HFFc6 (cell line): Measurements from ENCODE around the gene PDE4C. TPM values are rescaled to one million over a fixed set of nuclear protein-coding genes. Genes with fewer than 3 reads are reported as not detected.

Source experiments
- DNase-seq: peaks from one replicate; pipeline ENCODE4 v3.0.0-alpha.2; 2018
- H3K27ac Mint-ChIP-seq: 2 replicates; pipeline ENCODE4 v1.8.0; 2020; ENCODE audit warnings: mild to moderate bottlenecking, mixed read lengths
- H3K27me3 Mint-ChIP-seq: 2 replicates; pipeline ENCODE4 v1.8.0; 2021; ENCODE audit warnings: mild to moderate bottlenecking, moderate library complexity, mixed read lengths; ENCODE audit not compliant: insufficient read depth
- H3K36me3 Mint-ChIP-seq: 2 replicates; pipeline ENCODE4 v1.8.0; 2021; ENCODE audit warnings: low read depth, mixed read lengths
- H3K4me1 Mint-ChIP-seq: 2 replicates; pipeline ENCODE4 v1.8.0; 2020; ENCODE audit warnings: low read depth, mixed read lengths
- H3K4me3 Mint-ChIP-seq: 2 replicates; pipeline ENCODE4 v1.8.0; 2020; ENCODE audit warnings: mild to moderate bottlenecking, moderate library complexity, mixed read lengths
- H3K9me3 Mint-ChIP-seq: 2 replicates; pipeline ENCODE4 v1.8.0; 2020; ENCODE audit warnings: mild to moderate bottlenecking, mixed read lengths
- total RNA-seq, 6 experiments: library from RNA; stranded (reverse); fragmentation: NEBNext Ultra II Directional; extraction: Animal tissue kit (Norgen Biotek cat#: 25700); gene quantifications; 2 replicates in 1 of 6; 3 replicates in 5 of 6; pipeline ENCODE4 v1.2.3, GENCODE V29; 2021
- TF ChIP-seq, protein P1 (sequence below): fragments of 200-600 bp; sonication (generic); IDR thresholded peaks from 2 replicates; pipeline ENCODE4 v1.5.0; 2021; ENCODE audit warnings: antibody characterized with exemption, mild to moderate bottlenecking

PDE4C gene
- total RNA-seq, 6 experiments from 2014 or later: 0.14 TPM; not detected in 5

DNA sequence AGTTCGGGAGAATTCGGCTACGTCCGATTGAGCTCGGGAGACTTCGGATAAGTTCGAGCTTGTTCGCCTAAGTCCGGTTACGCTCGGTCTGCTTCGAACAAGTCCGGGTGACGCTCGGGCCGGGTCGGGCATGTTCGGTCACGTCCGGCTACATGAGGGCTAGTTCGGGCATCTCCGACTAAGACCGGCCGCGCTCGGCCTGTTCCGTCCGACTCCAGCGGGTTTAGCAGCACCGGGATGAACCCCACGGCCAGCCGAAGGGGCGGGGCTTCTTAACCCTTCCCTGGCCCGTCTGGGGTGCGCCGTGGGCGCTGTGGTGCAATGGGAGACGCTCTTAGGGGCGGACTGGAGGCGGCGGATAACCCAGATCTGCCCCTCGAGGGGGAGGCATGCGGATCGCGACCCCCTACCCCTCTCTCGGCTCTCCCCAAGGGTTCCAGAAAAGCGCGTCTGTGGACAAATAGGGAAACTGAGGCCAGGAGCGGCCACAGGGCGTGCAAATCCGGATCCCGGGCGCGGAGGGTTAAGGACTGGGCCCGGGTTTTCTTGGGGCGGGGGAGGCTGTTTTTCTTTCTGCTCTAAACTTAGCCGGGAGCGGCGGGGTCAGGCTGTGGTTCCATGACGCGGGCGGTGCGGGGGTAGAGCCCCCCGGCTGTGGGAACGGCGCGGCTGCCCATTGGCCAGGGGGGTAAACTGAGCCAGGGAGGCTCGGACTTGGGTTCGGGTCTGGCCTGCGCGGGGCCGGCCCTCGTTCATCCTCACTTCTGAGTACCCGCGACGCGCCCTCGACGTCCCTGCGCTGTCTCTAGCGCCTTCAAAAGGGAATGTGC lies 1.5 kb downstream of the PDE4C start:
- Mint-ChIP-seq H3K27me3 (peaks cover 3% of the 10 kb centered on the region), H3K9me3 (no peaks in the 10 kb centered on the region), H3K4me3 (peak overlapping the region; percentile 84), H3K36me3 (no peaks in the 10 kb centered on the region), H3K4me1 (peaks cover 14% of the 10 kb centered on the region), H3K27ac (peak overlapping the region; percentile 75)
- peak; percentile 98 for DNase-seq
- TF ChIP-seq, protein P1, sequence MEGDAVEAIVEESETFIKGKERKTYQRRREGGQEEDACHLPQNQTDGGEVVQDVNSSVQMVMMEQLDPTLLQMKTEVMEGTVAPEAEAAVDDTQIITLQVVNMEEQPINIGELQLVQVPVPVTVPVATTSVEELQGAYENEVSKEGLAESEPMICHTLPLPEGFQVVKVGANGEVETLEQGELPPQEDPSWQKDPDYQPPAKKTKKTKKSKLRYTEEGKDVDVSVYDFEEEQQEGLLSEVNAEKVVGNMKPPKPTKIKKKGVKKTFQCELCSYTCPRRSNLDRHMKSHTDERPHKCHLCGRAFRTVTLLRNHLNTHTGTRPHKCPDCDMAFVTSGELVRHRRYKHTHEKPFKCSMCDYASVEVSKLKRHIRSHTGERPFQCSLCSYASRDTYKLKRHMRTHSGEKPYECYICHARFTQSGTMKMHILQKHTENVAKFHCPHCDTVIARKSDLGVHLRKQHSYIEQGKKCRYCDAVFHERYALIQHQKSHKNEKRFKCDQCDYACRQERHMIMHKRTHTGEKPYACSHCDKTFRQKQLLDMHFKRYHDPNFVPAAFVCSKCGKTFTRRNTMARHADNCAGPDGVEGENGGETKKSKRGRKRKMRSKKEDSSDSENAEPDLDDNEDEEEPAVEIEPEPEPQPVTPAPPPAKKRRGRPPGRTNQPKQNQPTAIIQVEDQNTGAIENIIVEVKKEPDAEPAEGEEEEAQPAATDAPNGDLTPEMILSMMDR: no peak

- TF ChIP-seq, protein P1: no peak
- peaks cover 4% of the 10 kb centered on the region for H3K27me3 Mint-ChIP-seq
- H3K4me1 Mint-ChIP-seq: peaks cover 14% of the 10 kb centered on the region
- peak overlapping the region; percentile 84 for H3K4me3 Mint-ChIP-seq
- H3K9me3 Mint-ChIP-seq: no peaks in the 10 kb centered on the region
- no peaks in the 10 kb centered on the region for H3K36me3 Mint-ChIP-seq
- DNase-seq: no peak
- H3K27ac Mint-ChIP-seq: no peak overlapping the region
These were observed 2.2 kb downstream of the PDE4C start for GRCh38 chr19:18223860-18224524.

- no peak for DNase-seq
- TF ChIP-seq, protein P1: no peak
- no peak overlapping the region for H3K4me3 Mint-ChIP-seq
- no peaks in the 10 kb centered on the region for H3K9me3 Mint-ChIP-seq
- H3K27ac Mint-ChIP-seq: no peak overlapping the region
- H3K4me1 Mint-ChIP-seq: peaks cover 14% of the 10 kb centered on the region
- H3K27me3 Mint-ChIP-seq: peaks cover 11% of the 10 kb centered on the region
- no peaks in the 10 kb centered on the region for H3K36me3 Mint-ChIP-seq
These were observed 4.2 kb downstream of the PDE4C start for GRCh38 chr19:18221815-18222725.

GRCh38 chr19:18220632-18221275 lies 5.5 kb downstream of the PDE4C start:
- Mint-ChIP-seq H3K9me3 (no peaks in the 10 kb centered on the region), H3K27ac (no peak overlapping the region), H3K4me3 (no peak overlapping the region), H3K27me3 (peaks cover 11% of the 10 kb centered on the region), H3K36me3 (no peaks in the 10 kb centered on the region), H3K4me1 (peaks cover 11% of the 10 kb centered on the region)
- no peak for DNase-seq
- TF ChIP-seq, protein P1: no peak
